T-cell (primary cell): ENCODE data around the gene PTGER4. TPM values are rescaled to one million over a fixed set of nuclear protein-coding genes. Genes with fewer than 3 reads are reported as not detected.

Source experiments
- ATAC-seq, 4 experiments: fragments of 200-7000 bp in 3 of 4; fragments of 150-1000 bp in 1 of 4; cut with Tn5 transposase; replicated peaks in 1 of 4; 1 replicate in 3 of 4; 2 replicates in 1 of 4; pipeline ENCODE4 v1.10.0; 2021; ENCODE audit warnings: moderate library complexity in 3 of 4, mild to moderate bottlenecking in 2 of 4, moderate number of reproducible peaks in 1 of 4
- CTCF ChIA-PET, 2 donors: fragments of 300-600 bp; sonication (Branson Sonifier 250); formaldehyde crosslinking; loops; one replicate each; lab custom pipeline; 2022; ENCODE audit warnings: antibody characterized with exemption in 2 of 2; lab: Charles Lee
- POLR2A ChIA-PET, 2 donors: fragments of 300-600 bp; sonication (Branson Sonifier 250); formaldehyde crosslinking; loops; one replicate each; lab custom pipeline; 2022; ENCODE audit warnings: antibody characterized with exemption in 2 of 2; lab: Charles Lee
- DNase-seq, 35 experiments: peaks; one replicate each; pipeline versions ENCODE4 v3.0.0 to v3.0.0-alpha.2; 2013 to 2023
- H3K27ac ChIP-seq: one replicate; pipeline ENCODE4 v1.5.1; 2013; ENCODE audit warnings: low read length
- H3K27me3 ChIP-seq, 2 experiments: replicated peaks in 1 of 2; 1 replicate in 1 of 2; 2 replicates in 1 of 2; pipeline versions ENCODE4 v1.6.1 to v1.7.0; 2013; ENCODE audit warnings: low read length in 1 of 2, mixed read lengths in 1 of 2; ENCODE audit not compliant: control insufficient read depth in 2 of 2, insufficient read depth in 2 of 2; ENCODE audit errors: extremely low read depth in 1 of 2
- H3K36me3 ChIP-seq, 2 donors: 1 replicate in 1 of 2; 2 replicates in 1 of 2; pipeline versions ENCODE4 v1.6.1 to v1.7.0; 2013; ENCODE audit warnings: low read length in 1 of 2; ENCODE audit not compliant: control insufficient read depth in 2 of 2, insufficient read depth in 1 of 2; ENCODE audit errors: extremely low read depth in 1 of 2
- H3K4me1 ChIP-seq, 2 experiments: 1 replicate in 1 of 2; 2 replicates in 1 of 2; pipeline versions ENCODE4 v1.6.1 to v1.7.0; 2013; ENCODE audit warnings: low read length in 2 of 2, mixed read lengths in 1 of 2; ENCODE audit not compliant: insufficient read depth in 2 of 2, control insufficient read depth in 1 of 2; ENCODE audit errors: extremely low read depth in 1 of 2
- H3K4me3 ChIP-seq, 2 donors: 1 replicate in 1 of 2; 2 replicates in 1 of 2; pipeline versions ENCODE4 v1.5.1 to v1.7.0; 2013; ENCODE audit warnings: mild to moderate bottlenecking in 2 of 2, low read length in 1 of 2, moderate library complexity in 1 of 2; ENCODE audit not compliant: control insufficient read depth in 1 of 2; ENCODE audit errors: extremely low read depth in 1 of 2
- H3K9me3 ChIP-seq: 2 replicates; pipeline ENCODE4 v1.7.0; 2013
- H3K27ac Mint-ChIP-seq, 2 donors: one replicate each; pipeline ENCODE4 v1.8.0; 2020 to 2021; ENCODE audit warnings: mild to moderate bottlenecking in 2 of 2, mixed read lengths in 2 of 2
- H3K27me3 Mint-ChIP-seq, 2 donors: one replicate each; pipeline ENCODE4 v1.8.0; 2021 to 2022; ENCODE audit warnings: mixed read lengths in 2 of 2
- H3K36me3 Mint-ChIP-seq: one replicate; pipeline ENCODE4 v1.8.0; 2021; ENCODE audit warnings: mixed read lengths
- H3K4me1 Mint-ChIP-seq, 3 donors: one replicate each; pipeline ENCODE4 v1.8.0; 2020 to 2022; ENCODE audit warnings: mixed read lengths in 3 of 3, mild to moderate bottlenecking in 1 of 3
- H3K4me3 Mint-ChIP-seq, 3 donors: one replicate each; pipeline ENCODE4 v1.8.0; 2020 to 2022; ENCODE audit warnings: mild to moderate bottlenecking in 3 of 3, mixed read lengths in 3 of 3, moderate library complexity in 3 of 3
- H3K9me3 Mint-ChIP-seq, 3 donors: one replicate each; pipeline ENCODE4 v1.8.0; 2020 to 2022; ENCODE audit warnings: mixed read lengths in 3 of 3
- WGBS: methylation state at CpG from one replicate; pipeline ENCODE4 v1.1.5; 2013; ENCODE audit warnings: missing lambda C conversion rate; ENCODE audit not compliant: insufficient coverage; 5-methylcytosine and 5-hydroxymethylcytosine counted together
- total RNA-seq, 35 experiments: library from RNA in 6 of 35; stranded (reverse) in 6 of 35; fragments of 120-200 nt in 1 of 35; gene quantifications; one replicate each; pipeline versions ENCODE4 v1.2.1 to v1.2.4 and lab custom pipeline; 2013 to 2026

PTGER4 gene
- total RNA-seq, 5 donors from 2014 or later (not counting 1 experiment from before 2014, with no cell fraction given): 51.3 to 421 (median 57.3) TPM

GRCh38 chr5:40646266-40646665 lies 33.4 kb upstream of the PTGER4 start:
- Histone ChIP-seq H3K4me1 (peaks cover 9 to 21% of the 10 kb centered on the region in 2 experiments), H3K27me3 (no peaks in the 10 kb centered on the region), H3K9me3 (no peaks in the 10 kb centered on the region), H3K4me3 (no peak overlapping the region), H3K36me3 (no peaks in the 10 kb centered on the region), H3K27ac (no peak overlapping the region)
- Mint-ChIP-seq H3K9me3 (peaks cover 0 to 4% (median 0%) of the 10 kb centered on the region in 3 donors), H3K27me3 (no peaks in the 10 kb centered on the region), H3K4me1 (peaks cover 27 to 35% (median 29%) of the 10 kb centered on the region in 3 donors), H3K27ac (no peak overlapping the region), H3K4me3 (no peak overlapping the region), H3K36me3 (peaks cover 12% of the 10 kb centered on the region)
- POLR2A ChIA-PET: interaction anchor here in 1 of 2 donors (0.5 kb wide), 1 partner anchor 29 kb away, joined by 3 read pairs; no protein-coding TSS in a partner anchor
- CTCF ChIA-PET: interaction anchor here in 1 of 2 donors (1.0 kb wide), 1 partner anchor 55 kb away, joined by 3 read pairs; no protein-coding TSS in a partner anchor
- DNase-seq (no peak), ATAC-seq (no peak)
- no CpG with 5 or more reads among the region's 3 CpGs for WGBS

GRCh38 chr5:40648150-40648549 lies 31.6 kb upstream of the PTGER4 start:
- Mint-ChIP-seq H3K27me3 (no peaks in the 10 kb centered on the region), H3K4me3 (no peak overlapping the region), H3K4me1 (peaks cover 39 to 46% (median 40%) of the 10 kb centered on the region in 3 donors), H3K36me3 (peaks cover 12% of the 10 kb centered on the region), H3K9me3 (peaks cover 0 to 4% (median 0%) of the 10 kb centered on the region in 3 donors), H3K27ac (peak overlapping the region; percentile 47 to 50)
- CTCF ChIA-PET: interaction anchor here in 1 of 2 donors (1.0 kb wide), 1 partner anchor 38 kb away, joined by 3 read pairs; no protein-coding TSS in a partner anchor
- peaks cover 22 to 29% of the 10 kb centered on the region in 2 experiments for H3K4me1 ChIP-seq
- H3K27ac ChIP-seq: no peak overlapping the region
- H3K9me3 ChIP-seq: no peaks in the 10 kb centered on the region
- WGBS: no CpG with 5 or more reads among the region's 1 CpG
- no peak overlapping the region for H3K4me3 ChIP-seq
- H3K36me3 ChIP-seq: no peaks in the 10 kb centered on the region
- DNase-seq (no peak), ATAC-seq (no peak)
- POLR2A ChIA-PET: interaction anchor here in 1 of 2 donors (1.1 kb wide), 1 partner anchor 25 kb away, joined by 3 read pairs; no protein-coding TSS in a partner anchor
- H3K27me3 ChIP-seq: no peaks in the 10 kb centered on the region

- CTCF ChIA-PET: interaction anchor here (0.6 to 1.1 kb wide), 4 partner anchors 22 to 941 kb away, joined by 3 read pairs; no protein-coding TSS in a partner anchor
- peak in 5 of 35 experiments; percentile 6 to 53 (median 8) for DNase-seq
- H3K4me3 Mint-ChIP-seq: peak overlapping the region in 1 of 3 donors; percentile 9
- H3K27me3 ChIP-seq: no peaks in the 10 kb centered on the region
- H3K9me3 ChIP-seq: no peaks in the 10 kb centered on the region
- peak overlapping the region; percentile 93 to 94 for H3K27ac Mint-ChIP-seq
- no peaks in the 10 kb centered on the region for H3K36me3 ChIP-seq
- peaks cover 12% of the 10 kb centered on the region for H3K36me3 Mint-ChIP-seq
- WGBS: no CpG with 5 or more reads among the region's 4 CpGs
- peak; percentile 64 to 78 (median 70) for ATAC-seq
- POLR2A ChIA-PET: no interaction called here
- no peak overlapping the region for H3K4me3 ChIP-seq
- peak overlapping the region; percentile 72 for H3K27ac ChIP-seq
- H3K4me1 Mint-ChIP-seq: peaks cover 53 to 60% (median 54%) of the 10 kb centered on the region in 3 donors
- H3K4me1 ChIP-seq: peaks cover 27 to 38% of the 10 kb centered on the region in 2 experiments
- H3K9me3 Mint-ChIP-seq: peaks cover 0 to 4% (median 0%) of the 10 kb centered on the region in 3 donors
- no peaks in the 10 kb centered on the region for H3K27me3 Mint-ChIP-seq
These were observed 30.2 kb upstream of the PTGER4 start for GRCh38 chr5:40649463-40650030.

GRCh38 chr5:40651201-40651600 lies 28.5 kb upstream of the PTGER4 start:
- no peaks in the 10 kb centered on the region for H3K27me3 Mint-ChIP-seq
- H3K36me3 Mint-ChIP-seq: peaks cover 7% of the 10 kb centered on the region
- peaks cover 69 to 76% (median 69%) of the 10 kb centered on the region in 3 donors for H3K4me1 Mint-ChIP-seq
- Histone ChIP-seq H3K27me3 (no peaks in the 10 kb centered on the region), H3K9me3 (no peaks in the 10 kb centered on the region), H3K4me1 (peaks cover 27 to 50% of the 10 kb centered on the region in 2 experiments), H3K36me3 (no peaks in the 10 kb centered on the region), H3K27ac (no peak overlapping the region), H3K4me3 (no peak overlapping the region)
- ATAC-seq: no peak
- POLR2A ChIA-PET: no interaction called here
- no peak for DNase-seq
- no CpG with 5 or more reads among the region's 3 CpGs for WGBS
- peak overlapping the region; percentile 59 to 64 for H3K27ac Mint-ChIP-seq
- CTCF ChIA-PET: interaction anchor here in 1 of 2 donors (0.5 kb wide), 1 partner anchor 1575 kb away, joined by 3 read pairs; no protein-coding TSS in a partner anchor
- no peaks in the 10 kb centered on the region for H3K9me3 Mint-ChIP-seq
- H3K4me3 Mint-ChIP-seq: no peak overlapping the region

GRCh38 chr5:40652441-40653220 lies 27.1 kb upstream of the PTGER4 start:
- POLR2A ChIA-PET: interaction anchor here (0.6 to 1.6 kb wide), 6 partner anchors 24 to 1218 kb away, joined by 3 to 8 read pairs (median 6); no protein-coding TSS in a partner anchor
- peak in 10 of 35 experiments; percentile 8 to 38 (median 22) for DNase-seq
- peak overlapping the region; percentile 96 to 99 for H3K27ac Mint-ChIP-seq

More at GRCh38 chr5:40652441-40653220, 27.1 kb upstream of the PTGER4 start:
- Mint-ChIP-seq H3K9me3 (no peaks in the 10 kb centered on the region), H3K4me3 (peak overlapping the region; percentile 7 to 85 (median 64)), H3K36me3 (peaks cover 4% of the 10 kb centered on the region), H3K4me1 (peaks cover 72 to 81% (median 73%) of the 10 kb centered on the region in 3 donors), H3K27me3 (no peaks in the 10 kb centered on the region)
- CTCF ChIA-PET: interaction anchor here (0.5 to 1.4 kb wide), 8 partner anchors 14 to 1027 kb away, joined by 3 to 4 read pairs (median 3); no protein-coding TSS in a partner anchor
- H3K4me3 ChIP-seq: no peak overlapping the region
- H3K9me3 ChIP-seq: no peaks in the 10 kb centered on the region
- no peaks in the 10 kb centered on the region for H3K27me3 ChIP-seq
- WGBS: 39% methylated on average over 7 of the region's 8 CpGs
- peak; percentile 20 to 39 (median 30) for ATAC-seq
- peak overlapping the region; percentile 83 for H3K27ac ChIP-seq
- H3K36me3 ChIP-seq: no peaks in the 10 kb centered on the region
- H3K4me1 ChIP-seq: peaks cover 27 to 50% of the 10 kb centered on the region in 2 experiments
